ENCODE data around the gene GINS1.

- TF ChIP-seq EP300 (IDR thresholded peaks at IDR 0.05; ENCODE audit: borderline replicate concordance in 1 of 2, low read depth in 1 of 2, low read length in 1 of 2) (peak in 1 of 2 experiments; percentile 25; a peak in 1 of 4 replicates), YY1 (IDR thresholded peaks at IDR 0.05; ENCODE audit: low read depth) (no peak), CTCF (IDR thresholded peaks at IDR 0.05) (no peak), CHD2 (IDR thresholded peaks at IDR 0.05; ENCODE audit: low read length, partially characterized antibody) (no peak), POLR2AphosphoS5 (IDR thresholded peaks at IDR 0.05; ENCODE audit: low read depth, low read length) (no peak), MAX (IDR thresholded peaks at IDR 0.05; ENCODE audit: low read depth) (no peak), TCF12 (IDR thresholded peaks at IDR 0.05) (no peak), EZH2phosphoT487 (IDR thresholded peaks at IDR 0.05; ENCODE audit: borderline replicate concordance, low read depth) (no peak), RFX5 (IDR thresholded peaks at IDR 0.05; ENCODE audit: low read length) (no peak), REST (IDR thresholded peaks at IDR 0.05; ENCODE audit: low read depth, low read length) (no peak), TEAD4 (IDR thresholded peaks at IDR 0.05; ENCODE audit: borderline replicate concordance, insufficient read depth) (no peak)
These were observed 57.2 kb downstream of the GINS1 start for GRCh38 chr20:25464501-25465242.
